ENCODE data around the gene MSANTD3. TPM values are rescaled to one million over a fixed set of nuclear protein-coding genes. Genes with fewer than 3 reads are reported as not detected.
A peak's percentile ranks its signal among the peaks of the same experiment; 100 is the strongest.
"Not testable (repeated sequence)": the region's sequence is repeated elsewhere in the genome, so short reads cannot be mapped to it uniquely, and the experiment has no call there.

Gene MSANTD3, protein sequence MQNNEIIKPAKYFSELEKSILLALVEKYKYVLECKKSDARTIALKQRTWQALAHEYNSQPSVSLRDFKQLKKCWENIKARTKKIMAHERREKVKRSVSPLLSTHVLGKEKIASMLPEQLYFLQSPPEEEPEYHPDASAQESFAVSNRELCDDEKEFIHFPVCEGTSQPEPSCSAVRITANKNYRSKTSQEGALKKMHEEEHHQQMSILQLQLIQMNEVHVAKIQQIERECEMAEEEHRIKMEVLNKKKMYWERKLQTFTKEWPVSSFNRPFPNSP
- total RNA-seq: 10 to 100 TPM; 16.0 to 17.6 TPM

GRCh38 chr9:100426530-100427365 lies at the start of gene MSANTD3:
TSS of gene MSANTD3 (plus strand) at chr9:100427143. CDS start at chr9:100441939, 14,796 bp downstream.
- Mint-ChIP-seq H3K9me3 (no peaks in the 10 kb centered on the region), H3K4me3 (peak within 1 kb of the TSS; percentile 84), H3K27ac (peak within 1 kb of the TSS; percentile 89), H3K4me1 (peaks cover 31% of the 10 kb centered on the region), H3K27me3 (peaks cover 7% of the 10 kb centered on the region), H3K36me3 (peaks cover 3% of the 10 kb centered on the region)
- DNase-seq: peak; percentile 66

DNA sequence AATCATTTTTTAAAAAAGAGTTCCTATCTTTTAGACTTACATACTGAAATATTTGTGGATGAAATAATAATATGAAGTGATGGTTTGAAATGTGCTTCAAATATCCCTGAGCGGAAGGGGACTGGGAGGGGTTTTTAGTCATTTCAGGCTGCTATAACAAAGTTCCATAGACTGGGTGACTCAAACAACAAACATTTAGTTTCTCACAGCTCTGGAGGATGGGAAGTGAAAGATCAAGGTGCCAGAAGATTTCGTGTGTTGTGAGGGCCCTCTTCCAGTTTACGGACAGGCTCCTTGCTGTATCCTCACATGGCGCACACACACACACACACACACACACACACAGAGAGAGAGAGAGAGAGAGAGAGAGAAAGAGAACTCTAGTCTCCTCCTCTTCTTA lies 47.1 kb upstream of the MSANTD3 start:
- Mint-ChIP-seq H3K36me3 (peaks cover 3% of the 10 kb centered on the region), H3K27ac (no peak overlapping the region), H3K9me3 (peaks cover 8% of the 10 kb centered on the region), H3K4me3 (no peak overlapping the region), H3K27me3 (no peaks in the 10 kb centered on the region), H3K4me1 (no peaks in the 10 kb centered on the region)
- DNase-seq: no peak

DNA sequence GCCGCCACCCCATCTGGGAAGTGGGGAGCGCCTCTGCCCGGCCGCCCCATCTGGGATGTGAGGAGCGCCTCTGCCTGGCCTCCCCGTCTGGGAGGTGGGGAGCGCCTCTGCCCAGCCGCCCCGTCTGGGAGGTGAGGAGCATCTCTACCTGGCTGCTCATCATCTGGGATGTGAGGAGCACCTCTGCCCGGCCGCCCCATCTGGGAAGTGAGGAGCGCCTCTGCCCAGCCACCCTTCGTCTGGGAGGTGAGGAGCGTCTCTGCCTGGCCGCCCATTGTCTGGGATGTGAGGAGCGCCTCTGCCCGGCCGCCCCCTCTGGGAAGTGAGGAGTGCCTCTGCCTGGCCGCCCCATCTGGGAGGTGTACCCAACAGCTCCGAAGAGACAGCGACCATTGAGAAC lies 34.0 kb upstream of the MSANTD3 start:
- H3K9me3 Mint-ChIP-seq, H3K27ac Mint-ChIP-seq, DNase-seq, H3K4me1 Mint-ChIP-seq, H3K36me3 Mint-ChIP-seq, H3K4me3 Mint-ChIP-seq, H3K27me3 Mint-ChIP-seq: not testable (repeated sequence)

GRCh38 chr9:100394032-100394695 lies 32.8 kb upstream of the MSANTD3 start:
- Mint-ChIP-seq H3K27me3 (no peaks in the 10 kb centered on the region), H3K27ac (no peak overlapping the region), H3K4me3 (no peak overlapping the region), H3K9me3 (no peaks in the 10 kb centered on the region), H3K4me1 (no peaks in the 10 kb centered on the region), H3K36me3 (peaks cover 4% of the 10 kb centered on the region)
- DNase-seq: no peak

GRCh38 chr9:100394816-100395215 lies 32.1 kb upstream of the MSANTD3 start:
- H3K4me1 Mint-ChIP-seq: no peaks in the 10 kb centered on the region
- no peak overlapping the region for H3K4me3 Mint-ChIP-seq
- H3K36me3 Mint-ChIP-seq: peaks cover 4% of the 10 kb centered on the region
- no peaks in the 10 kb centered on the region for H3K9me3 Mint-ChIP-seq
- H3K27ac Mint-ChIP-seq: no peak overlapping the region
- no peak for DNase-seq
- H3K27me3 Mint-ChIP-seq: no peaks in the 10 kb centered on the region

GRCh38 chr9:100396769-100397168 lies 30.2 kb upstream of the MSANTD3 start:
- no peaks in the 10 kb centered on the region for H3K4me1 Mint-ChIP-seq
- no peaks in the 10 kb centered on the region for H3K9me3 Mint-ChIP-seq
- H3K4me3 Mint-ChIP-seq: no peak overlapping the region
- H3K36me3 Mint-ChIP-seq: peaks cover 1% of the 10 kb centered on the region
- no peak for DNase-seq
- no peaks in the 10 kb centered on the region for H3K27me3 Mint-ChIP-seq
- no peak overlapping the region for H3K27ac Mint-ChIP-seq

GRCh38 chr9:100397529-100398266 lies 29.2 kb upstream of the MSANTD3 start:
- no peaks in the 10 kb centered on the region for H3K27me3 Mint-ChIP-seq
- H3K4me3 Mint-ChIP-seq: no peak overlapping the region
- no peaks in the 10 kb centered on the region for H3K4me1 Mint-ChIP-seq
- no peaks in the 10 kb centered on the region for H3K9me3 Mint-ChIP-seq
- no peak for DNase-seq
- H3K36me3 Mint-ChIP-seq: no peaks in the 10 kb centered on the region
- no peak overlapping the region for H3K27ac Mint-ChIP-seq

GRCh38 chr9:100401042-100401441 lies 25.9 kb upstream of the MSANTD3 start:
- peaks cover 6% of the 10 kb centered on the region for H3K27me3 Mint-ChIP-seq
- no peak overlapping the region for H3K4me3 Mint-ChIP-seq
- no peak overlapping the region for H3K27ac Mint-ChIP-seq
- no peak for DNase-seq
- H3K4me1 Mint-ChIP-seq: no peaks in the 10 kb centered on the region
- H3K9me3 Mint-ChIP-seq: no peaks in the 10 kb centered on the region
- no peaks in the 10 kb centered on the region for H3K36me3 Mint-ChIP-seq

DNA sequence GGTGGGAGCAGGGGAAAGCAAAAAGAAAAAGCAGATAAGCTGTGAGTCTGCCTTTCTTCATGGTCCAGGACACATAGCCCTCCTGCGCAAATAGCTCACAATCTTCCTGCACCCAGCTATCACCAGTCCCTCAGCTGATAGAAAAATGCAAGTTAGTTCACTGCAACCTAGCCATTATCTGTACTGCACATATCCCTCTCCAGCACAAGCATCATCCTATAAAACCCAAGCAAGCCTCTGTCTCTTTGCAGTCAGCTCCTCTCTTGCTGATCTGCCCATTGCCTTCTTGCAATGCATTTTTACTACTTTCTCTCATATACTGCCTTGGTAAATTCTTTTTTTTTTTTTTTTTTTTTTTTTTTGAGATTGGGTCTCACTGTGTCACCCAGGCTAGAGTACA lies 20.0 kb upstream of the MSANTD3 start:
- peaks cover 29% of the 10 kb centered on the region for H3K27me3 Mint-ChIP-seq
- H3K36me3 Mint-ChIP-seq: no peaks in the 10 kb centered on the region
- H3K4me1 Mint-ChIP-seq: peaks cover 9% of the 10 kb centered on the region
- no peaks in the 10 kb centered on the region for H3K9me3 Mint-ChIP-seq
- DNase-seq: no peak
- no peak overlapping the region for H3K27ac Mint-ChIP-seq
- H3K4me3 Mint-ChIP-seq: no peak overlapping the region

- H3K9me3 Mint-ChIP-seq: no peaks in the 10 kb centered on the region
- H3K36me3 Mint-ChIP-seq: no peaks in the 10 kb centered on the region
- peaks cover 29% of the 10 kb centered on the region for H3K27me3 Mint-ChIP-seq
- H3K4me1 Mint-ChIP-seq: peaks cover 9% of the 10 kb centered on the region
- H3K27ac Mint-ChIP-seq: no peak overlapping the region
- DNase-seq: no peak
- H3K4me3 Mint-ChIP-seq: no peak overlapping the region
Measured at GRCh38 chr9:100408546-100409175, 18.3 kb upstream of the MSANTD3 start.

DNA sequence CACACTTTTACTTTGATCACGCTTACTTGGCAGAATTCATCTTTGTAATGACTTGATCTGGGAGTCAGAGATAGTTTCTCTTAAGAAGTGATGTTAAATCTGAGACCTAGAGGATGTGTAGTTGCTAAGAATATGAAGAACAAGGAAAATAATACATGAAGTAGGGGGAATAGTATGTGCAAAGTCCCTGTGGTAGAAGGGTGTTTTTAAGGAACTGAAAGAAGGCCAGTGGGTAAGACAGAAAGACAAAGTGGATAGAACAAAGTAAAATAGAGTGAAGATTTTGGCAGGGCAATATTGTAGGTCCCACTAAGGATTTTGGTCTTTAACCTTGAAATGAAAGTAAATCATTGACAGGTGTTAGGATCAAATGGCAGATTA lies 17.8 kb upstream of the MSANTD3 start:
- no peak overlapping the region for H3K27ac Mint-ChIP-seq
- peaks cover 29% of the 10 kb centered on the region for H3K27me3 Mint-ChIP-seq
- no peaks in the 10 kb centered on the region for H3K36me3 Mint-ChIP-seq
- H3K4me1 Mint-ChIP-seq: peaks cover 9% of the 10 kb centered on the region
- H3K9me3 Mint-ChIP-seq: no peaks in the 10 kb centered on the region
- H3K4me3 Mint-ChIP-seq: no peak overlapping the region
- DNase-seq: no peak

DNA sequence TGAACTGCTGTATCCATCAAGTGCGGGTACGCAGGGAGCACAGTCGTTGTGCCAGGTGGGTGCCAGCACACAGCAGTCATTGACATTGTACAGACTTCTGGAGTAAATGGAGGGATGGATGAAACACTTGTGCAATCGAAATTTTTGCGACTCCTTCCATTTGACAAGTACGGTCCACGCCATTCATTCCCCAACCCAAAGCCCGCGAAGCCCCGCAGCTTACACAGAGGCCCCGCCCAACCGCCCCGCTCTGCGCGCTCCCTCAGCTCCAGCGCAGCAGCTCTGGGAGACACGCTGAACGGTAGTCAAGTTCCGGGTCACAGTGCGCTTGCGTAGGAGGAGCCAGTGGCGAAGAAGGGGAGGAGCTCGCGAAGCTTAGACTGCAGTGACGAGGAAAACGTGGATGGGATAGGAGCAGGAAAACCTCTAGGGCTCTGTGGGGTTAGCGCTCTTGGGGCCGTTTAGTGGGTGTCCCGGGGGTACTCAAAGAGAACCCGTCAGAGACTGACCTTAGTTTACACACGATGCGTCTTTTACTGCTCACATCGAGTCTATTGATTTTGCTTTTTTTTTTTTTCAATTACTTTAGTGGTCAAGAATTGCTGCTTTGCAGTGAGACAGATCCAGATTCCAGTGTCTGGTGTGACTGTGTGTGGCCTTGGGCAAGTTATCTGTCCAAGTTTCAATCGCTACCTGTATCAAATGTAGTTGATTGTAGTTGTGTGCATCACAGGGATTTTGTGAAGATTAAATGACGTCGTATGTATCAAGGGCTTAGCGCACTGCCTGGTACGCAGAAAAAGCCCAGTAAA lies 15.3 kb upstream of the MSANTD3 start:
- Mint-ChIP-seq H3K9me3 (no peaks in the 10 kb centered on the region), H3K27ac (peak overlapping the region; percentile 65), H3K4me1 (peaks cover 9% of the 10 kb centered on the region), H3K4me3 (peak overlapping the region; percentile 83), H3K27me3 (peaks cover 35% of the 10 kb centered on the region), H3K36me3 (no peaks in the 10 kb centered on the region)
- DNase-seq: peak; percentile 87

DNA sequence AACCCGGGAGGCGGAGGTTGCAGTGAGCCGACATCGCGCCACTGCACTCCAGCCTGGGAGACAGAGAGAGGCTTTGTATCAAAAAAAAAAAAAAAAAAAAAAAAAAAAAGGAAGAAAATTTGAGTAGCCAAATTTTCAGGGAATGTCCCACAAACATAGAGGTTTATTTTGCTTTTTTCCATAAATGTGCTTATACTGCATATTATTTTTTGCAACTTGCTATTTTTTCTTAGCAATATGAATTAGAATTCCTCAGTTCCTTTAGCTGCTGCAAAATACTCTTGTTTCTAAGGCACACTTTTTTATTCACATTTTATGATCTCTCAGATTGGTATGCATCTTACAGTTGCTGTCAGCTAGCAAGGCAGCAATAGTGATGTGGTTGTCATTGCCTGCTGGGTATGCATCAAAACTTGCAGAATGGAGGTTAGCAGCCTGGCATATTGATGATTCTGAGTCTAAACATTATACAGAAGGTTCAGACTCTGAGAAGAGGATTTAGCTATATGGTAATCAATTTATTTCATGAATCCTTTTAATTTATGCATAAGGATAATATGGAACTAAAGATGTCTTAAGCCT lies 13.0 kb upstream of the MSANTD3 start:
- peaks cover 9% of the 10 kb centered on the region for H3K4me1 Mint-ChIP-seq
- H3K27me3 Mint-ChIP-seq: peaks cover 33% of the 10 kb centered on the region
- H3K27ac Mint-ChIP-seq: no peak overlapping the region
- no peak for DNase-seq
- H3K4me3 Mint-ChIP-seq: no peak overlapping the region
- H3K9me3 Mint-ChIP-seq: no peaks in the 10 kb centered on the region
- H3K36me3 Mint-ChIP-seq: no peaks in the 10 kb centered on the region

All from activated naive CD8-positive, alpha-beta T cell treated with anti-CD3 and anti-CD28 coated beads for 36 hours (primary cell).